MCF 10A (cell line): ENCODE results near the gene TMEM94. TPM values are rescaled to one million over a fixed set of nuclear protein-coding genes. Genes with fewer than 3 reads are reported as not detected.

Experiments used
- BruUV-seq: library from RNA; stranded (reverse); fragments of 400-500 nt; replicated peaks from 2 replicates; lab custom pipeline; 2021; lab: Mats Ljungman, UMichigan
- CTCF ChIA-PET: fragments of 300-600 bp; sonication (Branson Sonifier 250); formaldehyde crosslinking; extraction: SDS; loops from one replicate; lab custom pipeline; 2021; ENCODE audit warnings: antibody characterized with exemption, inconsistent platforms; lab: Yijun Ruan, JAX
- POLR2A ChIA-PET: fragments of 300-600, 350-650 bp; sonication (Branson Sonifier 250); formaldehyde crosslinking; extraction: SDS; loops from one replicate; lab custom pipeline; 2020; ENCODE audit warnings: antibody characterized with exemption, inconsistent platforms; lab: Yijun Ruan, JAX
- DNase-seq: peaks from one replicate; pipeline ENCODE4 v3.0.0-alpha.2; 2018; ENCODE audit not compliant: unreplicated experiment
- H3K27ac Mint-ChIP-seq: one replicate; pipeline ENCODE4 v1.8.0; 2022; ENCODE audit warnings: mild to moderate bottlenecking, low read depth, mixed read lengths; ENCODE audit not compliant: unreplicated experiment
- H3K27me3 Mint-ChIP-seq: one replicate; pipeline ENCODE4 v1.8.0; 2022; ENCODE audit warnings: mixed read lengths; ENCODE audit not compliant: insufficient read depth, unreplicated experiment
- H3K36me3 Mint-ChIP-seq: one replicate; pipeline ENCODE4 v1.8.0; 2022; ENCODE audit warnings: mild to moderate bottlenecking, moderate library complexity, mixed read lengths; ENCODE audit not compliant: insufficient read depth, unreplicated experiment
- H3K4me1 Mint-ChIP-seq: one replicate; pipeline ENCODE4 v1.8.0; 2022; ENCODE audit warnings: mixed read lengths; ENCODE audit not compliant: insufficient read depth, unreplicated experiment
- H3K4me3 Mint-ChIP-seq: one replicate; pipeline ENCODE4 v1.8.0; 2022; ENCODE audit warnings: mild to moderate bottlenecking, moderate library complexity, mixed read lengths; ENCODE audit not compliant: unreplicated experiment
- H3K9me3 Mint-ChIP-seq: one replicate; pipeline ENCODE4 v1.8.0; 2022; ENCODE audit warnings: mixed read lengths; ENCODE audit not compliant: unreplicated experiment
- intact Hi-C: fragments of 100-400 bp; cut with micrococcal nuclease; formaldehyde crosslinking; loops from 2 replicates; pipeline ENCODE4 v1.14.1; 2022
- total RNA-seq: library from RNA; stranded (reverse); gene quantifications from 2 replicates; pipeline ENCODE4 v1.2.3, GENCODE V29; 2022
- TF ChIP-seq, protein P1 (sequence below): fragments of 200-600 bp; IDR thresholded peaks from one replicate; pipeline ENCODE4 v1.8.0; 2022; ENCODE audit warnings: antibody characterized with exemption, mild to moderate bottlenecking; ENCODE audit not compliant: unreplicated experiment

TMEM94 gene
- total RNA-seq, 1 experiment from 2014 or later: 42.8 TPM

DNA sequence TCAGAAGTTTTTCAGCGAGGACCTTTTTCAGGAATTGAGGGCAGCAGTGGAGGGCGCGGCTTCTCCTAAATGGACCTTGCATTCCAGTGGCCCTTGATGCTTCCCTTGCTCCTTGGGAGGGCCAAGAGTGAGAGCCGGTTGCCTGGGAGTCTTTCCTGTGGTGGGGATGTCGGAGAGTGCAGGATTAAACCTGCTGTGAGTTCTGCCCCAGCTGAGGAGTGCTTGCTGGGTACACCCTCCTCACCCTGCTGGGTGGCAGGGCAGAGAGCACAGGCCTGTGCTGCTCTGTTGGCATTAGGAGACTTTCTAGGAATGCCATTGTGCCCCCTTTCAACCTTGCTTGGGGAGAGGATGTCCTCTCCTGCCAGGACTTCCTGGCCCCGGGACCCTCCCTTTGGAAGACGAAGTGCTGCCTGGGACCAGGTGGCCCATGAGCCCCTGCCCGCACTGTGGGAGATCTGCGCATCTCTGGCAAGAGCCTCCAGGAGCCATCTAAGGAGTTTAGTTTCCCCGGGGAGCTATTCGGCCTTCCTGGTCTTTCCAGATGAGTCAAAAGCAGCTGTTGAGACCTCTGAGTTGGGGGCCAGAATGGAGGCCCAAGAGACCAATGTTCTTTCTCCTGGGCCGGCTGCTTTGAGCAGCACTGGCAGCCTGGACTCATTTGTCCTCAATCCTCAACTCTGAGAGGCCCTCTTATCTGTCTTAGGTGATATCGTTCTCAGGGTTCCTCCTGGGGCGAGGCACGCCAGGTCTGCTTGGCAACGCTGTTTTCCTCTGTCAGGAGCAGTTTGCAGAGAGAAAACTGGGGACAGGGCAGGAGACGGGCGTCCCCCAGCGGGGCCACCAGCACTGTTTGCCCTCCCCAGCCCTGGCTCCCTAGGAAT is 74.6 kb downstream of the TMEM94 start:
- Mint-ChIP-seq H3K4me3 (no peak overlapping the region), H3K36me3 (no peaks in the 10 kb centered on the region), H3K27me3 (no peaks in the 10 kb centered on the region), H3K4me1 (peaks cover 19% of the 10 kb centered on the region), H3K27ac (peak overlapping the region; percentile 90), H3K9me3 (no peaks in the 10 kb centered on the region)
- BruUV-seq: TSS peak; percentile 25
- TF ChIP-seq, protein P1, sequence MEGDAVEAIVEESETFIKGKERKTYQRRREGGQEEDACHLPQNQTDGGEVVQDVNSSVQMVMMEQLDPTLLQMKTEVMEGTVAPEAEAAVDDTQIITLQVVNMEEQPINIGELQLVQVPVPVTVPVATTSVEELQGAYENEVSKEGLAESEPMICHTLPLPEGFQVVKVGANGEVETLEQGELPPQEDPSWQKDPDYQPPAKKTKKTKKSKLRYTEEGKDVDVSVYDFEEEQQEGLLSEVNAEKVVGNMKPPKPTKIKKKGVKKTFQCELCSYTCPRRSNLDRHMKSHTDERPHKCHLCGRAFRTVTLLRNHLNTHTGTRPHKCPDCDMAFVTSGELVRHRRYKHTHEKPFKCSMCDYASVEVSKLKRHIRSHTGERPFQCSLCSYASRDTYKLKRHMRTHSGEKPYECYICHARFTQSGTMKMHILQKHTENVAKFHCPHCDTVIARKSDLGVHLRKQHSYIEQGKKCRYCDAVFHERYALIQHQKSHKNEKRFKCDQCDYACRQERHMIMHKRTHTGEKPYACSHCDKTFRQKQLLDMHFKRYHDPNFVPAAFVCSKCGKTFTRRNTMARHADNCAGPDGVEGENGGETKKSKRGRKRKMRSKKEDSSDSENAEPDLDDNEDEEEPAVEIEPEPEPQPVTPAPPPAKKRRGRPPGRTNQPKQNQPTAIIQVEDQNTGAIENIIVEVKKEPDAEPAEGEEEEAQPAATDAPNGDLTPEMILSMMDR: no peak
- DNase-seq: no peak
- intact Hi-C loops: no loop called here
- POLR2A ChIA-PET: interaction anchor here (0.7 to 2.4 kb wide), 6 partner anchors 15 to 324 kb away, joined by 3 to 6 read pairs (median 4); partner anchors contain the start of genes GGA3, MRPS7, TSEN54 and WBP2
- CTCF ChIA-PET: interaction anchor here (0.6 to 1.2 kb wide), 3 partner anchors 13 to 126 kb away, joined by 3 to 5 read pairs (median 3); no protein-coding TSS in a partner anchor

GRCh38 chr17:75531721-75532072 is 75.3 kb downstream of the TMEM94 start:
- Mint-ChIP-seq H3K9me3 (no peaks in the 10 kb centered on the region), H3K27me3 (no peaks in the 10 kb centered on the region), H3K27ac (peak overlapping the region; percentile 90), H3K4me3 (no peak overlapping the region), H3K4me1 (peaks cover 13% of the 10 kb centered on the region), H3K36me3 (no peaks in the 10 kb centered on the region)
- ChIA-PET POLR2A (interaction anchor here (0.7 to 2.4 kb wide), 7 partner anchors 15 to 353 kb away, joined by 3 to 6 read pairs (median 4); partner anchors contain the start of genes GGA3, MRPS7, TSEN54 and WBP2), CTCF (interaction anchor here (0.6 kb wide), 3 partner anchors 15 to 125 kb away, joined by 3 read pairs; no protein-coding TSS in a partner anchor)
- BruUV-seq: no TSS peak
- DNase-seq: peak; percentile 47
- intact Hi-C loops: no loop called here
- TF ChIP-seq, protein P1: no peak

- DNase-seq: no peak
- TF ChIP-seq, protein P1: no peak
- ChIA-PET POLR2A (interaction anchor here (0.9 to 1.1 kb wide), 2 partner anchors 9 to 14 kb away, joined by 4 read pairs; no protein-coding TSS in a partner anchor), CTCF (interaction anchor here (0.6 to 1.1 kb wide), 2 partner anchors 10 to 666 kb away, joined by 3 read pairs; no protein-coding TSS in a partner anchor)
- no peak overlapping the region for H3K4me3 Mint-ChIP-seq
- H3K36me3 Mint-ChIP-seq: no peaks in the 10 kb centered on the region
- H3K27ac Mint-ChIP-seq: no peak overlapping the region
- BruUV-seq: no TSS peak
- H3K27me3 Mint-ChIP-seq: no peaks in the 10 kb centered on the region
- H3K9me3 Mint-ChIP-seq: no peaks in the 10 kb centered on the region
- intact Hi-C loops: no loop called here
- H3K4me1 Mint-ChIP-seq: peaks cover 11% of the 10 kb centered on the region
Measured at GRCh38 chr17:75535119-75535537, 78.7 kb downstream of the TMEM94 start.

DNA sequence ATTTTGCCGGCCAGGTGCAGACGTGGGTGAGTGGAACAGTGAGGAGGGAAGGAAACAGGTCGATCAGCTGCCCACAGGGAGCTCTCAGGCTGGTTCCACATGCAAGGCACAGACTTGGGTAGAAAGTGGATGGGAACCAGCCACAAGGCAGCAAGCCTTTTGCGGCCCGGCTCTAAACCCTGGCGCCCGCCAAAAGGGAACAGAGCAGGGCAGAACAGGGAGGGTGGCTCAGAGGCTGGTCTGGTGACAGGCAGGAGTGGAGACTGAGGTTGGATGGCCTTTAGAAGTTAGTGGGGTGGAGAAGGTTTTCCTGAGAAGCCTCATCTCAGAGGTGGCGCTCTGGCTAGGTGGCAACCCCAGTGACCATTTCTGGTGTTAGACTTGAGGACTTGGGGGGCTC is 79.4 kb downstream of the TMEM94 start:
- POLR2A ChIA-PET: interaction anchor here (0.9 to 1.1 kb wide), 2 partner anchors 9 to 13 kb away, joined by 4 read pairs; no protein-coding TSS in a partner anchor

More for the DNA sequence above, 79.4 kb downstream of the TMEM94 start:
- TF ChIP-seq, protein P1: no peak
- Mint-ChIP-seq H3K9me3 (no peaks in the 10 kb centered on the region), H3K36me3 (no peaks in the 10 kb centered on the region), H3K27ac (no peak overlapping the region), H3K4me1 (peaks cover 11% of the 10 kb centered on the region), H3K27me3 (no peaks in the 10 kb centered on the region), H3K4me3 (no peak overlapping the region)
- intact Hi-C loops: no loop called here
- no TSS peak for BruUV-seq
- CTCF ChIA-PET: interaction anchor here (0.6 to 1.1 kb wide), 2 partner anchors 9 to 666 kb away, joined by 3 read pairs; no protein-coding TSS in a partner anchor
- DNase-seq: no peak
